Activated naive CD4-positive, alpha-beta T cell treated with anti-CD3 and anti-CD28 coated beads for 36 hours (primary cell): ENCODE results near the gene R3HCC1L. TPM values are rescaled to one million over a fixed set of nuclear protein-coding genes. Genes with fewer than 3 reads are reported as not detected.
"Not testable (repeated sequence)": the region's sequence is repeated elsewhere in the genome, so short reads cannot be mapped to it uniquely, and the experiment has no call there.

Experiments
- CTCF ChIA-PET: fragments of 350-600 bp; sonication (Branson Sonifier 250); formaldehyde crosslinking; loops from one replicate; lab custom pipeline; 2021; ENCODE audit warnings: antibody characterized with exemption; lab: Charles Lee
- DNase-seq: peaks from one replicate; pipeline ENCODE4 v3.0.0-alpha.2; 2020
- H3K27ac Mint-ChIP-seq: one replicate; pipeline ENCODE4 v1.8.0; 2021; ENCODE audit warnings: mild to moderate bottlenecking, mixed read lengths
- H3K27me3 Mint-ChIP-seq: one replicate; pipeline ENCODE4 v1.8.0; 2021; ENCODE audit warnings: low read depth, mixed read lengths
- H3K36me3 Mint-ChIP-seq: one replicate; pipeline ENCODE4 v1.8.0; 2021; ENCODE audit warnings: low read depth, mixed read lengths
- H3K4me1 Mint-ChIP-seq: one replicate; pipeline ENCODE4 v1.8.0; 2021; ENCODE audit warnings: low read depth, mixed read lengths
- H3K4me3 Mint-ChIP-seq: one replicate; pipeline ENCODE4 v1.8.0; 2021; ENCODE audit warnings: mild to moderate bottlenecking, moderate library complexity, mixed read lengths
- H3K9me3 Mint-ChIP-seq: one replicate; pipeline ENCODE4 v1.8.0; 2021; ENCODE audit warnings: mixed read lengths
- intact Hi-C: fragments of 100-400 bp; cut with micrococcal nuclease; formaldehyde crosslinking; loops from one replicate; pipeline ENCODE4 v1.15.1; 2023
- total RNA-seq, 2 experiments: library from RNA; stranded (reverse); gene quantifications; one replicate each; pipeline ENCODE4 v1.2.3, GENCODE V29; 2021

The R3HCC1L gene
- total RNA-seq, 2 experiments from 2014 or later = 13.4 to 13.6 TPM

DNA sequence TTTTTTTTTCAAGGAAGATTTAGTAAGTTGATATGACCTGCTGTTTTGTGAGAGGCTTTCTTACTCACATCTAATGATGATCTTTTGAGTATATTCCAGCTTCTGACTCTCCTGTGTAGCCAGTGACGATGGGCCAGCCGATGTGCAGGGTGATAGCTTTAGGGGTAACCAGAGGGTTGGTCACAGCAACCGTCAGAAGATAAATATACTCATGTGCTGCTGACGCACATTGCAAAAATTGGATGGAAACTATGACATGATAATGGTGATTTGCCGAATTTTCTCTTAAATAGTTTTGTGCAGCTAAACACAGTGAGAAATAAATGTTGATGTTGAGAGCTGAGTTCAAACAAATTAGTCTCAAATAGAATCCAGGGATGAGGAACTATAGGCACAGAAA, 29.5 kb downstream of the R3HCC1L start:
- intact Hi-C loops = no loop called here
- Mint-ChIP-seq H3K4me1 (peaks cover 6% of the 10 kb centered on the region), H3K4me3 (no peak overlapping the region), H3K27ac (no peak overlapping the region), H3K36me3 (peaks cover 15% of the 10 kb centered on the region), H3K9me3 (no peaks in the 10 kb centered on the region), H3K27me3 (no peaks in the 10 kb centered on the region)
- no peak for DNase-seq
- CTCF ChIA-PET = interaction anchor here (0.6 to 1.0 kb wide), 2 partner anchors 120 to 145 kb away, joined by 3 to 7 read pairs; no protein-coding TSS in a partner anchor

DNA sequence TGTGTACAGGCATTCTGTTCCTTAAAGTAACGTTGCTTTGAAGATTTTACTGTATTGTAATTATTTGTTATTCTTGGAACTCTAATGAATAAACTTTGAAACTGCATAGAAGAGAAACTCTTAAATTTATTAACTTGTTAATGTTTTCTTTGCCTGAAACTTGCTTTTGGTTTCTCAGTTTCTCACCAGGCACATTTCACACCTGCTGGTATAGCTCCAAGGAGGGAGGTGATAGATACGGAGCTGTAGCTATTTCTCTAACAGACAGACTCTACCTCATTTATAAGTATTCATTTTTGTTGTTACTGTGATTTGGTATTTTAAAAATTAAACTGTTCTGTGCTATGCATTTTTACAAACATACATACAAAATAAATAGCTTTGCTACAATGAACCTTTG, 32.7 kb downstream of the R3HCC1L start:
- CTCF ChIA-PET = interaction anchor here (1.2 kb wide), 1 partner anchor 15 kb away, joined by 3 read pairs; no protein-coding TSS in a partner anchor
- no peak overlapping the region for H3K4me3 Mint-ChIP-seq
- no peaks in the 10 kb centered on the region for H3K27me3 Mint-ChIP-seq
- H3K9me3 Mint-ChIP-seq = no peaks in the 10 kb centered on the region
- no peak overlapping the region for H3K27ac Mint-ChIP-seq
- no peak for DNase-seq
- H3K4me1 Mint-ChIP-seq = no peaks in the 10 kb centered on the region
- H3K36me3 Mint-ChIP-seq = peaks cover 24% of the 10 kb centered on the region
- intact Hi-C loops = no loop called here

DNA sequence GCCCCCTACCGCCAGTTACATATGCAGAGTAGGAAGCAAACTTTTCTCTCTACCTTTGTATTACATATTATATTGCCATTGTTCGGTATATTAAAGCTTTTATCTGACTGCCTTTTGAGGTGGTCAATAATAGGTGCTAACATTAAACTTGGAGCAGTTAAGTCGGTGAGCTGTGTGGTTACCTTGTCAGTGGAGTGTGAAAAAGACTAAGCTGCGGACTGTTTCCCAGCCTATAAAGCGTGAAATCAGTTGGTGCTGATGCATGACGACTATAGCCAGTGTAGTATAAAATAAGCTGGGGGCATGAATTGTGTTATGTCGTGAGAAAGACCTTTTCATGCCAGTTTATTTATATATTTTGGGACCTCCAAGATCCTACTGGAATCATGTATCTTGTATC, 33.7 kb downstream of the R3HCC1L start:
- peaks cover 26% of the 10 kb centered on the region for H3K36me3 Mint-ChIP-seq
- CTCF ChIA-PET = interaction anchor here (1.2 kb wide), 1 partner anchor 14 kb away, joined by 3 read pairs; no protein-coding TSS in a partner anchor
- no peaks in the 10 kb centered on the region for H3K4me1 Mint-ChIP-seq
- no peak for DNase-seq
- no peak overlapping the region for H3K27ac Mint-ChIP-seq
- no peak overlapping the region for H3K4me3 Mint-ChIP-seq
- intact Hi-C loops = no loop called here
- no peaks in the 10 kb centered on the region for H3K9me3 Mint-ChIP-seq
- H3K27me3 Mint-ChIP-seq = no peaks in the 10 kb centered on the region

DNA sequence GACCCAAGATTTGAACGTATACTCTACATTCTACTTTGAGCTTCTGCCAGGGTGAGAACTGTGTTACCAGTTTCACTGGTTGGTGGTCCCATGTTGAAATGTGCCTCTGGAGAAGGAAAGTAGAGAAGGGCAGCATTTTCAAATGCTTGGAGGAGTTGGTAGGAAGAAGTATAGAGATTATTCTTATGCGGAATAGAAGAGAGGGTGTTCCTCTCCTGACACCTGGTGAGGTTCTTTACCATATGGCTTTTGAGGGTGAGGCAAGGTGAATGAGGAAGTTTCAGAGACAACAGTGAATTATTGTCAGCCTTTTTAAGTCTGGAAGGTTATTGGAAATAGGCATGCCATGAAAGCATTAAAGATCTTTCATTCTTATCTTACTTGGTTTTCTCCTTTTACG, 34.3 kb downstream of the R3HCC1L start:
- Mint-ChIP-seq H3K27me3 (no peaks in the 10 kb centered on the region), H3K36me3 (peaks cover 27% of the 10 kb centered on the region), H3K27ac (no peak overlapping the region), H3K4me3 (no peak overlapping the region), H3K9me3 (no peaks in the 10 kb centered on the region), H3K4me1 (no peaks in the 10 kb centered on the region)
- CTCF ChIA-PET = interaction anchor here (0.6 to 4.2 kb wide), 3 partner anchors 97 to 141 kb away, joined by 3 to 22 read pairs (median 4); no protein-coding TSS in a partner anchor
- DNase-seq = no peak
- intact Hi-C loops = no loop called here

DNA sequence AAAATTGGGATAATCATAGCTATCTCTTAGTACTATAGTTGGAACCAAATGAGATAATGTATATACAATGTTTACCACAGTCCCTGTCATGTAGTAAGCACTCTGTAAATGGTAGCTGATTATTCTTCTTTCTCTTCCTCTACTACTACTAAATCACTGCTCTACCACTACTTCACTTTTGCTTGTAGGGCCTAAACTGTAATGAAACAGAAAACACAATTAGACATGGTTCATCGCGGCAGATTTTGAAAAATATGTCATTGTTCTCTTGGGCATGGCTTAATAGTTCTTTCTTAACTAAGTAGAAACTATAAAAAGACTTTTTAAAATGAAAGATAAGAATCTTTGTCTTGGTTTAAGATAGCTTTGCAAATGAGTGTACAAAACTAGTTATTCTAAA, 34.9 kb downstream of the R3HCC1L start:
- CTCF ChIA-PET = interaction anchor here (0.6 to 4.2 kb wide), 10 partner anchors 12 to 243 kb away, joined by 3 to 22 read pairs (median 5); no protein-coding TSS in a partner anchor
- Mint-ChIP-seq H3K4me1 (no peaks in the 10 kb centered on the region), H3K27ac (no peak overlapping the region), H3K9me3 (no peaks in the 10 kb centered on the region), H3K27me3 (no peaks in the 10 kb centered on the region), H3K4me3 (no peak overlapping the region), H3K36me3 (peaks cover 29% of the 10 kb centered on the region)
- DNase-seq = no peak
- intact Hi-C loops = no loop called here

DNA sequence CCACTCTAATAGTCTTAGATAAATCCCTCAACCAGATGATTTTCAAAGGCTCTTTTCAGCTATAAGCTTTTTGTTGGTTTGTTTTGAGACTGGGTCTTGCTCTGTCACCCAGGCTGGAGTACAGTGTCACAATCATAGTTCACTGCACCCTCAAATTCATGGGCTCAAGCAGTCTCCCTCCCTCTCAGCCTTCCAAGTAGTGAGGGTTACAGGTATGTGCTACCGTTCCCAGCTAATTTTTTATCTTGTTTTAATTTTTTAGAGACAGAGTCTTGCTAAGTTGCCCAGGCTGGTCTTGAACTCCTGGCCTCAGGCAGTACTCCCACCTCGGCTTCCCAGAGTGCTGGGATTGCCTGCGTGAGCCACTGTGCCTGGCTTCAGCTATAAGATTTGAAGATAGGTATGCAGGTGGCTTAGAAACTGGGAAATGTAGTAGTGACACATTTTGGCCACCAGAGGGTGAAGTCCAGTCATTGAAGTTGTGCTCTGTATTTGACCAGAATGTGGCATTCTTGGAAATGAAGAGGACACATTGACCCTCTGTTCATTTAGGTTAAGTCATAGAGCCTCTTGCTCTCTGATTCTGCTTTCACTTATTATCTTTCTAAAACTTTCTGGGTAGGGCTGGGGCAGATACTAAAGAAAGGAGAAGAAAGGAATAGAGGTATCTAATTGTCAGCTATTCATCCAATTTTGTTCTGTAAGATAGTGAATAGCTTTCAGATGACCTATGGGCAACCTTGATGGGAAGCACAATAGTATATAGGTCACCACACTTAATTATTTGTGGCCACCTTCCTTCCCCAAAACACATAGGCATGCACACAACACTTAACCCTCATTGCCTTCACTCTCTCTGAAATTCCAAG, 36.0 kb downstream of the R3HCC1L start:
- peaks cover 3% of the 10 kb centered on the region for H3K4me1 Mint-ChIP-seq
- H3K27ac Mint-ChIP-seq = no peak overlapping the region

DNA sequence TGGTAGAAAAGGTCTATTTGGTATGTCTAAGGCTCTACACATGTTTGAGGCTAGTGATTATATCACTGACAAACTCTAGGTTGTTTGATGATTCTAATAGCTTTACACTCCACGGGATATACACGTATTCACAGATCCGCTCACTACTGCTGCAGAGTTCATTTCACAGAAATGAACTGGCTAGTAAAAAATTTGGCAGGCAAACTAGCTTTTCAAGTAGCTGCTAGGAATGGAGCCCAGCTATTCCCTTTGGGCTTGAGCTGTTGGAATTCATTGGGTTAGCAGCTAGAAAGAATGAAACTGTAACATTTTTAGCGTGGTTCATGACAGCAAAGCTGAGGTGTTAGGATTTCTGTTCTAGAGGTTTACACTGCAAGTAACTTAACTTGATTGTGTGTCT, 37.6 kb downstream of the R3HCC1L start:
- no peaks in the 10 kb centered on the region for H3K27me3 Mint-ChIP-seq
- H3K4me1 Mint-ChIP-seq = peaks cover 12% of the 10 kb centered on the region
- no peaks in the 10 kb centered on the region for H3K9me3 Mint-ChIP-seq
- H3K36me3 Mint-ChIP-seq = peaks cover 26% of the 10 kb centered on the region
- CTCF ChIA-PET = interaction anchor here (1.5 to 4.2 kb wide), 7 partner anchors 10 to 137 kb away, joined by 4 to 22 read pairs (median 7); partner anchors contain the start of gene R3HCC1L
- intact Hi-C loops = no loop called here
- no peak for DNase-seq
- H3K27ac Mint-ChIP-seq = no peak overlapping the region
- H3K4me3 Mint-ChIP-seq = no peak overlapping the region

More for the DNA sequence above, 36.0 kb downstream of the R3HCC1L start:
- peak; percentile 43 for DNase-seq
- CTCF ChIA-PET = interaction anchor here (0.6 to 4.2 kb wide), 17 partner anchors 8 to 499 kb away, joined by 3 to 22 read pairs (median 5); no protein-coding TSS in a partner anchor
- intact Hi-C loops = loop anchor here (1.0 kb wide), 2 partner anchors 139 to 162 kb away; no protein-coding TSS in a partner anchor
- Mint-ChIP-seq H3K36me3 (peaks cover 24% of the 10 kb centered on the region), H3K27me3 (no peaks in the 10 kb centered on the region), H3K9me3 (no peaks in the 10 kb centered on the region), H3K4me3 (no peak overlapping the region)

DNA sequence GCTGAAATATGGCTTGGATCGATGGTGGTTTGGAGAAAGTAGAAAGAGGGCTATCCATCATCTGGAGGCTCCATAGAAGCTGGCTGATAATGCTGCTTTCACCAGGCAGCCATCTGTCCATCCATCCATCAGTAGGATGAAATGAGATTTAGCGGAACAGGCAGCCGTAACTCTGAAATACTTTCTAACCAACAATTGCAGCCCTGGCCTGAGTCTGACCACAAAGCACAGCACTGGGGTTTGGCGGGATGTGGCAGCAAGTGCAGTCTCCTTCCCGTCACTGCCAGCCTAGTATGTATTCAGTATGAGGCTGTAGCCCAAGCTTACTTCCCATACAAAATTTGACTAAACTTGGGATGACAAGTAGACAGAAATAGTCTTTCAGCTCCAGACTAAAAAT, 38.0 kb downstream of the R3HCC1L start:
- Mint-ChIP-seq H3K36me3 (peaks cover 30% of the 10 kb centered on the region), H3K27ac (no peak overlapping the region), H3K4me1 (peaks cover 12% of the 10 kb centered on the region), H3K4me3 (no peak overlapping the region), H3K9me3 (no peaks in the 10 kb centered on the region), H3K27me3 (no peaks in the 10 kb centered on the region)
- DNase-seq = no peak
- CTCF ChIA-PET = interaction anchor here (1.6 to 4.2 kb wide), 5 partner anchors 14 to 137 kb away, joined by 4 to 22 read pairs (median 9); partner anchors contain the start of gene R3HCC1L
- intact Hi-C loops = no loop called here

DNA sequence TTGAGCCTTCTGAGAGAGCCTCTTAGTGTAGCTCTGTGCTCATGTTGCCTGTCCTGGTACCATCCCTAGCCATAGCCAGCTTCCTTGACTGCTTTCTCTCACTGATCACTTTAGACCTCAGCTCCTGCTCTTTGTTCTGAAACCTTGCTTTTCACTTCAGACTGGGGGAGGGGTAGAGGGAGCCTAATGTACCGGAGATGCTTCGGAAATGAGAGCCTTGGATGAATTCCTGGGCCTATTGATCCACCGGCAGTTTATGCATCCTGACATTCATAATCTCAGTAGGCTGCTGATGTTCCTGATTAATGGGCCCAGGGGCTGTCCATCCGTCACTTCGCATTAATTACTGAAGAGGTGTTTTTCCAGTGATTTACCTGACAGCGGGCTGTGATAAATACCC, 38.8 kb downstream of the R3HCC1L start:
- H3K9me3 Mint-ChIP-seq = no peaks in the 10 kb centered on the region
- intact Hi-C loops = no loop called here
- H3K4me3 Mint-ChIP-seq = no peak overlapping the region
- H3K27me3 Mint-ChIP-seq = no peaks in the 10 kb centered on the region
- peaks cover 36% of the 10 kb centered on the region for H3K36me3 Mint-ChIP-seq
- DNase-seq = no peak
- H3K27ac Mint-ChIP-seq = no peak overlapping the region
- peaks cover 12% of the 10 kb centered on the region for H3K4me1 Mint-ChIP-seq
- CTCF ChIA-PET = no interaction called here

DNA sequence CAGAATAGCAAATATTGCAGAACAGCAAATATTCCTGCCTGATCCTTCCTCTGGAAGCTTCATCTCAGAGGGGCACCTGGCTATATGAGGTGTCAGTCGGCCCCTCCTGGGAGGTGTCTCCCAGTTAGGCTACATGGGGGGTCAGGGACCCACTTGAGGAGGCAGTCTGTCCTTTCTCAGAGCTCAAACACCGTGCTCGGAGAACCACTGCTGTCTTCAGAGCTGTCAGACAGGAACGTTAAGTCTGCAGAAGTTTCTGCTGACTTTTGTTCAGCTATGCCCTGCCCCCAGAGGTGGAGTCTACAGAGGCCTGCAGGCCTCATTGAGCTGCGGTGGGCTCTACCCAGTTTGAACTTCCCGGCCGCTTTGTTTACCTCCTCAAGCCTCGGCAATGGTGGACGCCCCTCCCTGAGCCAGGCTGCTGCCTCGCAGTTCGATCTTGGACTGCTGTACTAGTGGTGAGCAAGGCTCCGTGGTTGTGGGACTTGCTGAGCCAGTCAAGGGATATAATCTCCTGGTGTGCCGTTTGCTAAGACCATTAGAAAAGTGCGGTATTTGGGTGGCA, 48.0 kb downstream of the R3HCC1L start:
- CTCF ChIA-PET = interaction anchor here (1.2 to 1.6 kb wide), 2 partner anchors 11 to 15 kb away, joined by 3 to 7 read pairs; no protein-coding TSS in a partner anchor
- H3K36me3 Mint-ChIP-seq = peaks cover 64% of the 10 kb centered on the region
- peaks cover 36% of the 10 kb centered on the region for H3K4me1 Mint-ChIP-seq
- intact Hi-C loops, H3K9me3 Mint-ChIP-seq, H3K27ac Mint-ChIP-seq, H3K27me3 Mint-ChIP-seq, H3K4me3 Mint-ChIP-seq, DNase-seq: not testable (repeated sequence)

DNA sequence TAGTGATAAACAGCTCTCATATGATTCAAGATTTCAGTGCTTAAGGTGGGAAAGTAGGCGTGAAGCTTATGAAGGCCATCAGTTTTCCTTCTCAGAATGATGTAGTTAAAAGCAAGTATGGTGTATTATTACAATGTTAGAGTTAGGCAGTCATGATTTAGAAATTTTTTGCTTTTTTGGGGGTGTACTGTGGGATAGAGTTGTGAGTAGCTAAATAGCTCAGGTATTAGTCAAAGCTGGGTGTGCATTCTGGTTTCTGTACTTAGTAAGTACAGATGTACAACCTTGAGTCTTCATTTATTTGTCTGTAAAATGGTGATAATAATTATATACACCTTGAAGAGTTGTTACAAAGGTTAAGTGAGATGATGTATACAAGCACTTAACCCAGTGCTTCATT, 52.2 kb downstream of the R3HCC1L start:
- peaks cover 5% of the 10 kb centered on the region for H3K9me3 Mint-ChIP-seq
- H3K4me3 Mint-ChIP-seq = no peak overlapping the region
- H3K36me3 Mint-ChIP-seq = peaks cover 51% of the 10 kb centered on the region
- no peak for DNase-seq
- H3K27ac Mint-ChIP-seq = no peak overlapping the region
- no peaks in the 10 kb centered on the region for H3K27me3 Mint-ChIP-seq
- peaks cover 13% of the 10 kb centered on the region for H3K4me1 Mint-ChIP-seq
- intact Hi-C loops = no loop called here
- CTCF ChIA-PET = interaction anchor here (1.9 kb wide), 1 partner anchor 15 kb away, joined by 9 read pairs; no protein-coding TSS in a partner anchor

DNA sequence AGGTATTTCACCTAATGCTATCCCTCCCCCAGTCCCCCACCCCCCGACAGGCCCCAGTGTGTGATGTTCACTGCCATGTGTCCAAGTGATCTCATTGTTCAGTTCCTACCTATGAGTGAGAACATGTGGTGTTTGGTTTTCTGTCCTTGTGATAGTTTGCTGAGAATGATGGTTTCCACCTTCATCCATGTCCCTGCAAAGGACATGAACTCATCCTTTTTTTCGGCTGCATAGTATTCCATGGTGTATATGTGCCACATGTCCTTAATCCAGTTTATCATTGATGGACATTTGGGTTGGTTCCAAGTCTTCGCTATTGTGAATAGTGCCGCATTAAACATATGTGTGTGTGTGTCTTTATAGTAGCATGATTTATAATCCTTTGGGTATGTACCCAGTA, 56.3 kb downstream of the R3HCC1L start:
- Mint-ChIP-seq H3K4me1 (peaks cover 16% of the 10 kb centered on the region), H3K36me3 (peaks cover 48% of the 10 kb centered on the region)
- CTCF ChIA-PET, H3K27me3 Mint-ChIP-seq, H3K27ac Mint-ChIP-seq, H3K9me3 Mint-ChIP-seq, intact Hi-C loops, H3K4me3 Mint-ChIP-seq, DNase-seq: not testable (repeated sequence)
